H1 (cell line): Measurements from ENCODE around the gene CSNK1A1. TPM values are rescaled to one million over a fixed set of nuclear protein-coding genes. Genes with fewer than 3 reads are reported as not detected.

Source experiments
- CTCF ChIA-PET: fragments of 300-600 bp; sonication (Branson Sonifier 250); formaldehyde crosslinking; loops from one replicate; lab custom pipeline; 2021; ENCODE audit not compliant: partially characterized antibody; lab: Charles Lee
- POLR2A ChIA-PET: fragments of 300-600 bp; sonication (Branson Sonifier 250); formaldehyde crosslinking; loops from one replicate; lab custom pipeline; 2021; ENCODE audit warnings: inconsistent platforms; ENCODE audit not compliant: partially characterized antibody; lab: Charles Lee
- DNase-seq, 2 experiments: peaks; one replicate each; pipeline versions ENCODE4 v3.0.0 to v3.0.0-alpha.2; 2010 to 2022; ENCODE audit warnings: low spot score in 2 of 2, low read depth in 1 of 2, mixed read lengths in 1 of 2
- FAIRE-seq: peaks from 2 replicates; lab custom pipeline; 2011; peaks lifted over from hg19 to GRCh38; lab: Jason Lieb, UNC
- H2AFZ ChIP-seq: 2 replicates; pipeline ENCODE4 v1.8.1; 2012; ENCODE audit warnings: low read length, inconsistent platforms
- H2AK5ac ChIP-seq: 2 replicates; pipeline ENCODE4 v1.6.1; 2013; ENCODE audit warnings: low read depth, low read length
- H2BK120ac ChIP-seq: replicated peaks from 2 replicates; pipeline ENCODE3; 2013; ENCODE audit warnings: low read depth, low read length, inconsistent platforms
- H2BK12ac ChIP-seq: 2 replicates; pipeline ENCODE4 v1.6.1; 2013; ENCODE audit warnings: low read depth, low read length
- H2BK15ac ChIP-seq: 2 replicates; pipeline ENCODE4 v1.6.1; 2013; ENCODE audit warnings: low read length
- H2BK20ac ChIP-seq: 2 replicates; pipeline ENCODE4 v1.6.1; 2013; ENCODE audit warnings: low read length
- H2BK5ac ChIP-seq: 2 replicates; pipeline ENCODE4 v1.6.1; 2013; ENCODE audit warnings: low read depth, low read length
- H3K14ac ChIP-seq: 2 replicates; pipeline ENCODE4 v1.6.1; 2013; ENCODE audit warnings: inconsistent platforms; ENCODE audit not compliant: insufficient read length
- H3K18ac ChIP-seq: 2 replicates; pipeline ENCODE4 v1.6.1; 2013; ENCODE audit warnings: low read length; ENCODE audit errors: extremely low read depth
- H3K23ac ChIP-seq: 2 replicates; pipeline ENCODE4 v1.6.1; 2013; ENCODE audit warnings: inconsistent platforms; ENCODE audit not compliant: insufficient read length
- H3K23me2 ChIP-seq: 2 replicates; pipeline ENCODE4 v1.6.1; 2013; ENCODE audit warnings: low read depth, low read length
- H3K27ac ChIP-seq: 2 replicates; pipeline ENCODE4 v1.6.1; 2011; ENCODE audit warnings: low read depth, low read length, inconsistent platforms
- H3K27me3 ChIP-seq, 4 experiments: replicated peaks in 1 of 4; 1 replicate in 1 of 4; 2 replicates in 3 of 4; pipeline versions ENCODE4 v1.6.1 to v1.8.1; 2011 to 2013; ENCODE audit warnings: low read length in 3 of 4, mild to moderate bottlenecking in 3 of 4, inconsistent platforms in 2 of 4, mixed read lengths in 2 of 4, moderate library complexity in 1 of 4; ENCODE audit not compliant: control insufficient read depth in 3 of 4, insufficient read depth in 3 of 4; ENCODE audit errors: extremely low read depth in 1 of 4
- H3K36me3 ChIP-seq, 4 experiments: 2 replicates each; pipeline versions ENCODE4 v1.6.1 to v1.8.1; 2011 to 2013; ENCODE audit warnings: mild to moderate bottlenecking in 4 of 4, low read length in 3 of 4, moderate library complexity in 2 of 4, control low read depth in 1 of 4, inconsistent platforms in 1 of 4; ENCODE audit not compliant: insufficient read depth in 4 of 4, control insufficient read depth in 2 of 4
- H3K4ac ChIP-seq: replicated peaks from 2 replicates; pipeline ENCODE3; 2013; ENCODE audit warnings: low read length, low read depth, mixed read lengths, inconsistent platforms; ENCODE audit not compliant: insufficient read length
- H3K4me1 ChIP-seq, 4 experiments: replicated peaks in 1 of 4; 1 replicate in 1 of 4; 2 replicates in 3 of 4; pipeline versions ENCODE4 v1.6.1 to v1.8.1; 2011 to 2013; ENCODE audit warnings: low read length in 3 of 4, inconsistent platforms in 2 of 4, mixed read lengths in 1 of 4; ENCODE audit not compliant: insufficient read depth in 4 of 4, control insufficient read depth in 3 of 4
- H3K4me2 ChIP-seq, 2 experiments: 2 replicates each; pipeline versions ENCODE4 v1.6.1 to v1.8.1; 2011 to 2013; ENCODE audit warnings: low read depth in 2 of 2, low read length in 2 of 2, control low read depth in 1 of 2, inconsistent platforms in 1 of 2, mild to moderate bottlenecking in 1 of 2; ENCODE audit not compliant: insufficient read depth in 1 of 2
- H3K4me3 ChIP-seq, 4 experiments: fragments of 200-600, 300-600 bp in 1 of 4; sonication (generic), shearing (Covaris generic), sonication (Bioruptor Twin) in 1 of 4; 2 replicates each; pipeline versions ENCODE4 v1.5.1 to v1.8.1; 2011 to 2016; ENCODE audit warnings: low read length in 4 of 4, low read depth in 3 of 4, control low read depth in 2 of 4, inconsistent platforms in 2 of 4, mild to moderate bottlenecking in 2 of 4, mixed read lengths in 1 of 4, moderate library complexity in 1 of 4; ENCODE audit not compliant: insufficient read depth in 2 of 4; ENCODE audit errors: extremely low read depth in 1 of 4
- H3K56ac ChIP-seq: replicated peaks from 2 replicates; pipeline ENCODE3; 2013; ENCODE audit warnings: low read depth, mild to moderate bottlenecking, mixed read lengths, low read length, inconsistent platforms; ENCODE audit not compliant: insufficient read length
- H3K79me1 ChIP-seq: 2 replicates; pipeline ENCODE4 v1.6.1; 2013; ENCODE audit warnings: low read depth, low read length, control low read depth
- H3K79me2 ChIP-seq, 2 experiments: 2 replicates each; pipeline versions ENCODE4 v1.6.1 to v1.8.1; 2012 to 2013; ENCODE audit warnings: low read length in 2 of 2, mild to moderate bottlenecking in 2 of 2, inconsistent platforms in 1 of 2; ENCODE audit not compliant: insufficient read depth in 2 of 2, control insufficient read depth in 1 of 2
- H3K9ac ChIP-seq, 4 experiments: replicated peaks in 1 of 4; 1 replicate in 1 of 4; 2 replicates in 3 of 4; pipeline versions ENCODE4 v1.6.1 to v1.8.1; 2011 to 2013; ENCODE audit warnings: low read depth in 3 of 4, low read length in 3 of 4, control low read depth in 2 of 4, mild to moderate bottlenecking in 2 of 4, moderate library complexity in 2 of 4, inconsistent platforms in 1 of 4; ENCODE audit errors: extremely low read depth in 1 of 4
- H3K9me3 ChIP-seq, 2 experiments: 2 replicates each; pipeline versions ENCODE4 v1.6.1 to v1.8.1; 2012 to 2013; ENCODE audit warnings: mild to moderate bottlenecking in 2 of 2, moderate library complexity in 2 of 2, control low read depth in 1 of 2, inconsistent platforms in 1 of 2, low read depth in 1 of 2, low read length in 1 of 2, mixed read lengths in 1 of 2; ENCODE audit not compliant: insufficient read depth in 2 of 2
- H4K20me1 ChIP-seq, 2 experiments: replicated peaks in 1 of 2; 2 replicates each; pipeline versions ENCODE3 to v1.8.1; 2011 to 2013; ENCODE audit warnings: inconsistent platforms in 2 of 2, low read length in 2 of 2, mild to moderate bottlenecking in 1 of 2; ENCODE audit not compliant: insufficient read depth in 2 of 2, control insufficient read depth in 1 of 2
- H4K5ac ChIP-seq: 2 replicates; pipeline ENCODE4 v1.6.1; 2013; ENCODE audit warnings: low read length, low read depth, mixed read lengths, inconsistent platforms; ENCODE audit not compliant: insufficient read length
- H4K8ac ChIP-seq: 2 replicates; pipeline ENCODE4 v1.8.0; 2013; ENCODE audit warnings: mild to moderate bottlenecking, moderate library complexity, low read length, inconsistent platforms; ENCODE audit not compliant: insufficient read depth; ENCODE audit errors: extremely low read depth
- H4K91ac ChIP-seq: replicated peaks from 2 replicates; pipeline ENCODE3; 2013; ENCODE audit warnings: low read length, mixed read lengths, inconsistent platforms; ENCODE audit not compliant: insufficient read length
- CEBPB ChIP-seq: IDR thresholded peaks from 2 replicates; pipeline ENCODE4 v1.6.1; 2012; ENCODE audit warnings: low read depth, low read length
- CREB1 ChIP-seq: IDR thresholded peaks from 2 replicates; pipeline ENCODE4 v1.6.1; 2012; ENCODE audit warnings: inconsistent platforms
- EGR1 ChIP-seq: IDR thresholded peaks from 2 replicates; pipeline ENCODE4 v1.6.1; 2011; ENCODE audit warnings: low read depth, low read length, borderline replicate concordance
- JUN ChIP-seq: IDR thresholded peaks from 2 replicates; pipeline ENCODE4 v1.6.1; 2011; ENCODE audit warnings: low read depth, mild to moderate bottlenecking, improper control_type of control experiment, low read length
- KDM5A ChIP-seq: fragments of 200-600 bp; IDR thresholded peaks from 2 replicates; pipeline ENCODE4 v1.7.1; 2012; ENCODE audit warnings: mild to moderate bottlenecking, low read length, inconsistent platforms, mixed read lengths
- POU5F1 ChIP-seq: IDR thresholded peaks from 2 replicates; pipeline ENCODE4 v1.6.1; 2011; ENCODE audit warnings: low read depth, mild to moderate bottlenecking, low read length, moderate library complexity
- SP4 ChIP-seq: IDR thresholded peaks from 2 replicates; pipeline ENCODE4 v1.6.1; 2012; ENCODE audit warnings: low read length, inconsistent platforms
- WGBS, 2 experiments: shearing (Covaris generic) in 1 of 2; methylation state at CpG; one replicate each; pipeline versions ENCODE4 v1.1.6 to v1.1.7; 2013 to 2015; ENCODE audit warnings: low lambda C conversion rate in 2 of 2, mixed read lengths in 2 of 2, inconsistent platforms in 1 of 2, low coverage in 1 of 2, missing lambda C conversion rate in 1 of 2; ENCODE audit not compliant: insufficient replicate concordance in 2 of 2, insufficient coverage in 1 of 2, insufficient read length in 1 of 2; ENCODE audit errors: extremely low coverage in 1 of 2, missing lambda C conversion rate in 1 of 2; 5-methylcytosine and 5-hydroxymethylcytosine counted together
- polyA plus RNA-seq, 7 experiments: library from polyadenylated mRNA; depleted of rRNA in 3 of 7; stranded (reverse) in 5 of 7; unstranded in 2 of 7; fragments of >200 nt in 5 of 7; fragments of 200-250 nt in 2 of 7; gene quantifications; 1 replicate in 5 of 7; 2 replicates in 1 of 7; 4 replicates in 1 of 7; pipeline versions ENCODE4 v1.2.1 to v1.2.3, GENCODE V29; 2011 to 2013; ENCODE audit warnings: missing spikeins in 2 of 7, mixed read lengths in 2 of 7
- total RNA-seq: library from RNA; stranded (reverse); fragmentation: NEBNext Ultra II Directional; extraction: Animal tissue kit (Norgen Biotek cat#: 25700); gene quantifications from 2 replicates; pipeline ENCODE4 v1.2.1, GENCODE V29; 2021

Gene CSNK1A1
- total and polyA plus RNA-seq, 2 of the 8 experiments (the other 6 are each of a cell fraction or from before 2014, with no cell fraction given): 61.2 to 244 TPM

DNA sequence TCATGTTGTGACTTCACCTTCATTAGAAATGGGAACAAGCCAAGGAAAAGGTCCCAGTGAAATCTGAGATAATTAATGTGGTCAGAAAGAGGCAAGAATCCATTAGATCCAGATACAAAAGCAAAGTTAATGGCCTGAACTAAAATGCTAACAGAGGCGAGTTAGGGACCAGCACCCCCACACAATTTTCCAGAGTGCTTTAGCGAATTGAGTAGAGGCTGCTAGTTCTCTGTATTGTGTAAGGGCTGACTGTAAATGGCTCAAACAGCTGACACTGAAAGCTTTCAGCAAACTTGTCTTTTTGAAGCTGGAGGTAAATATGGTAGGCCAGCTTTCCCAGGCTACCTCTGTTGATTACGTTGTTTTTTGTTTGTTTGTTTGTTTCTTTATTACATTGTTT, 75.5 kb downstream of the CSNK1A1 start:
- Histone ChIP-seq H4K20me1 (no peaks in the 10 kb centered on the region), H3K4ac (no peak overlapping the region), H4K5ac (no peak overlapping the region), H2BK15ac (no peak overlapping the region), H3K9ac (no peak overlapping the region), H3K36me3 (no peaks in the 10 kb centered on the region), H3K79me1 (no peaks in the 10 kb centered on the region), H3K18ac (no peak overlapping the region), H3K4me2 (no peak overlapping the region), H3K79me2 (no peaks in the 10 kb centered on the region), H3K27me3 (no peaks in the 10 kb centered on the region), H3K4me3 (no peak overlapping the region), H2AK5ac (no peak overlapping the region), H4K91ac (no peak overlapping the region), H3K27ac (no peak overlapping the region), H3K9me3 (no peaks in the 10 kb centered on the region), H2AFZ (0 out of 2 replicates have a peak overlapping the region, but pooled peaks have one; percentile 48), H2BK12ac (no peak overlapping the region), H2BK20ac (no peak overlapping the region), H3K23me2 (no peaks in the 10 kb centered on the region), H3K14ac (no peak overlapping the region), H4K8ac (no peak overlapping the region), H3K4me1 (0 out of 7 replicates have a peak, but pooled peaks cover 0 to 2% (median 0%) of the 10 kb centered on the region in 4 experiments), H2BK120ac (no peak overlapping the region), H2BK5ac (no peak overlapping the region), H3K56ac (no peak overlapping the region), H3K23ac (no peak overlapping the region)
- ChIA-PET POLR2A (interaction anchor here (0.9 to 5.0 kb wide), 5 partner anchors 9 to 22 kb away, joined by 4 to 38 read pairs (median 4); no protein-coding TSS in a partner anchor), CTCF (interaction anchor here (0.7 to 2.3 kb wide), 8 partner anchors 9 to 104 kb away, joined by 3 to 11 read pairs (median 5); partner anchors contain the start of gene CSNK1A1)
- 81% methylated on average over 3 of the region's 3 CpGs; no CpG with 5 or more reads in 1 of the 2 experiments for WGBS, 2 experiments
- TF ChIP-seq EGR1: no peak
- no peak for TF ChIP-seq SP4
- TF ChIP-seq JUN: no peak
- no peak for TF ChIP-seq CREB1
- TF ChIP-seq CEBPB: no peak
- TF ChIP-seq KDM5A: no peak
- no peak for TF ChIP-seq POU5F1
- DNase-seq (no peak), FAIRE-seq (no peak)
